Measurements from ENCODE around the gene ADAM17. TPM values are rescaled to one million over a fixed set of nuclear protein-coding genes. Genes with fewer than 3 reads are reported as not detected.

The ADAM17 gene
- total RNA-seq, 1 donor from 2014 or later = 76.9 TPM

GRCh38 chr2:9462886-9463697 lies 92.5 kb downstream of the ADAM17 start:
- no peaks in the 10 kb centered on the region for H3K27me3 ChIP-seq (ENCODE audit: low read depth)
- no peak for ATAC-seq
- no peaks in the 10 kb centered on the region for H3K4me1 ChIP-seq
- no peak overlapping the region for H3K4me3 ChIP-seq
- no peak overlapping the region for H3K27ac ChIP-seq
- H3K36me3 ChIP-seq = peaks cover 51% of the 10 kb centered on the region
- intact Hi-C loops (cut with DNase I) = no loop called here
- TF ChIP-seq, protein P1, sequence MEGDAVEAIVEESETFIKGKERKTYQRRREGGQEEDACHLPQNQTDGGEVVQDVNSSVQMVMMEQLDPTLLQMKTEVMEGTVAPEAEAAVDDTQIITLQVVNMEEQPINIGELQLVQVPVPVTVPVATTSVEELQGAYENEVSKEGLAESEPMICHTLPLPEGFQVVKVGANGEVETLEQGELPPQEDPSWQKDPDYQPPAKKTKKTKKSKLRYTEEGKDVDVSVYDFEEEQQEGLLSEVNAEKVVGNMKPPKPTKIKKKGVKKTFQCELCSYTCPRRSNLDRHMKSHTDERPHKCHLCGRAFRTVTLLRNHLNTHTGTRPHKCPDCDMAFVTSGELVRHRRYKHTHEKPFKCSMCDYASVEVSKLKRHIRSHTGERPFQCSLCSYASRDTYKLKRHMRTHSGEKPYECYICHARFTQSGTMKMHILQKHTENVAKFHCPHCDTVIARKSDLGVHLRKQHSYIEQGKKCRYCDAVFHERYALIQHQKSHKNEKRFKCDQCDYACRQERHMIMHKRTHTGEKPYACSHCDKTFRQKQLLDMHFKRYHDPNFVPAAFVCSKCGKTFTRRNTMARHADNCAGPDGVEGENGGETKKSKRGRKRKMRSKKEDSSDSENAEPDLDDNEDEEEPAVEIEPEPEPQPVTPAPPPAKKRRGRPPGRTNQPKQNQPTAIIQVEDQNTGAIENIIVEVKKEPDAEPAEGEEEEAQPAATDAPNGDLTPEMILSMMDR (IDR thresholded peaks at IDR 0.05) = no peak
- no peak for DNase-seq
- no peaks in the 10 kb centered on the region for H3K9me3 ChIP-seq

DNA sequence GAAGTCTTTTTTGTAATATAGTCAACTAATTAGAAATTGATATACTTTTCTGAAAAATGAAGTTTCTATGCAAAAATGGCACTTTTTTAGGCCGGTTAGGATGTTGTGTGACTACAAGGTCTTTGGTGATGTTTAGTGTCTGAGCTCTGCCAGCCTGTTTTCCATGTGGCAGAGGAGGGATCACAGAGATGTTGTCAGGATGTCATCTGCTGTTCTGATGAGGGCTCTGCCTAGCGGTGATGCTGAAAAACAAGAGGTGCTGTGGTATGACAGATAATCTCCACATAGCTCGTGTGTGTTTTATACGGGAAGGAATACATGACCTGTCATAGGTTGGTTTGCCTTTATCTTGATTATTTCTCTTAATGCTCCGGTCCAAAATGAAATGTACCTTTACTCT lies 93.3 kb downstream of the ADAM17 start:
- peaks cover 53% of the 10 kb centered on the region for H3K36me3 ChIP-seq
- H3K4me1 ChIP-seq = no peaks in the 10 kb centered on the region

GRCh38 chr2:9461079-9461478 lies 94.6 kb downstream of the ADAM17 start:
- H3K4me3 ChIP-seq = no peak overlapping the region
- TF ChIP-seq, protein P1 (IDR thresholded peaks at IDR 0.05) = no peak
- DNase-seq (no peak), ATAC-seq (no peak)
- H3K36me3 ChIP-seq = peaks cover 64% of the 10 kb centered on the region
- H3K27ac ChIP-seq = no peak overlapping the region
- H3K4me1 ChIP-seq = no peaks in the 10 kb centered on the region
- H3K9me3 ChIP-seq = no peaks in the 10 kb centered on the region
- intact Hi-C loops (cut with DNase I) = no loop called here
- no peaks in the 10 kb centered on the region for H3K27me3 ChIP-seq (ENCODE audit: low read depth)

More for the DNA sequence above, 93.3 kb downstream of the ADAM17 start:
- Histone ChIP-seq H3K9me3 (no peaks in the 10 kb centered on the region), H3K27ac (no peak overlapping the region), H3K4me3 (no peak overlapping the region), H3K27me3 (ENCODE audit: low read depth) (no peaks in the 10 kb centered on the region)
- intact Hi-C loops (cut with DNase I) = no loop called here
- no peak for DNase-seq
- TF ChIP-seq, protein P1 (IDR thresholded peaks at IDR 0.05) = no peak
- no peak for ATAC-seq

DNA sequence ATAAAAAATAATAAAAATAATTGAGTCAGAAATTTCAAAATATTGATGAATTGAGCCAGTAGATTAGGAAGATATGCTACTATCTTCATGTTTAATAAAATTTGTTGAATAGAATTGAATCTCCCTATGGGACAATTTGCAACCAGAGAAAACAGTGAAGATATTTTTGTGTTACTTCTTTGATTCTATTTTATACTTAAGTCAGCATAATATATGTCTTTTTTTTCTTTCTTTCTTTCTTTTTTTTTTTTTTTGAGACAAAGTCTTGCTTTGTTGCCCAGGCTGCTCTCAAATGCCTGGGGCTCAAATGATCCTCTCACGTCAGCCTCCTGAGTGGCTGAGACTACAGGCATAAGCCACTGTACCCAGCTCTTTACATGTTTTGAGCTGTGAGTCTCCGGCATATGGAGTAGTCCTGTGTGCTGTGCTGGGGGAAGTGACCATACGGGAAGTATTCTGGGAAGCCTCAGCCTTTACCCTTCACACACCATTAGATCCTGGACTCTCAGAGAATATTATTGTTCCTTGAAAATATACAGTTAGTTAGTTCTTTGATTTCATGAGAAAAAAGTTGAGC lies 95.1 kb downstream of the ADAM17 start:
- H3K36me3 ChIP-seq = peaks cover 69% of the 10 kb centered on the region
- H3K27me3 ChIP-seq (ENCODE audit: low read depth) = no peaks in the 10 kb centered on the region
- H3K9me3 ChIP-seq = no peaks in the 10 kb centered on the region
- no peak for ATAC-seq
- DNase-seq = no peak
- no peak overlapping the region for H3K4me3 ChIP-seq
- intact Hi-C loops (cut with DNase I) = no loop called here
- TF ChIP-seq, protein P1 (IDR thresholded peaks at IDR 0.05) = no peak
- no peak overlapping the region for H3K27ac ChIP-seq
- no peaks in the 10 kb centered on the region for H3K4me1 ChIP-seq

DNA sequence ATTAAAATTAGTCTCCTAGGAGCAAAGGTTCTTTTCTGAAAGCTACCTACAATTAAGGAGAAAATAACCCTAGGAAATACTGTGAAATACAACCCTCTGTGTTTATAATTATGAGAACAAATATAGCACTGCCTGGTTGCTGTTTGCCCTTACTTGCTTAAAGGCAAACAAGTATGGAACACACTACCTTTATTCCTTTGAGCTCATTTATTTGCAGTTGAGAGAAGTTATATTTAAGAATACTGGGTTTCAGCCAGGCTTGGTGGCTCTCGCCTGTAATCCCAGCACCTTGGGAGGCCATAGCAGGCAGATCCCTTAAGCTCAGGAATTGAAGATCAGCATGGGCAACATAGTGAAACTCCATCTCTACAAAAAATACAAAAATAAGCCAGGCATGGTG lies 104.4 kb downstream of the ADAM17 start:
- DNase-seq (no peak), ATAC-seq (no peak)
- TF ChIP-seq, protein P1 (IDR thresholded peaks at IDR 0.05) = no peak
- Histone ChIP-seq H3K4me3 (no peak overlapping the region), H3K4me1 (no peaks in the 10 kb centered on the region), H3K27me3 (ENCODE audit: low read depth) (no peaks in the 10 kb centered on the region), H3K36me3 (peaks cover 78% of the 10 kb centered on the region), H3K27ac (no peak overlapping the region), H3K9me3 (no peaks in the 10 kb centered on the region)
- intact Hi-C loops (cut with DNase I) = no loop called here

Measured in lower lobe of right lung (tissue), 2 donors.